NCI-H69 (cell line): Measurements from ENCODE around the gene PSMC3.

Experiments
- DNase-seq: peaks from one replicate; lab custom pipeline; 2025; lab: John Stamatoyannopoulos, UW

The PSMC3 gene

DNA sequence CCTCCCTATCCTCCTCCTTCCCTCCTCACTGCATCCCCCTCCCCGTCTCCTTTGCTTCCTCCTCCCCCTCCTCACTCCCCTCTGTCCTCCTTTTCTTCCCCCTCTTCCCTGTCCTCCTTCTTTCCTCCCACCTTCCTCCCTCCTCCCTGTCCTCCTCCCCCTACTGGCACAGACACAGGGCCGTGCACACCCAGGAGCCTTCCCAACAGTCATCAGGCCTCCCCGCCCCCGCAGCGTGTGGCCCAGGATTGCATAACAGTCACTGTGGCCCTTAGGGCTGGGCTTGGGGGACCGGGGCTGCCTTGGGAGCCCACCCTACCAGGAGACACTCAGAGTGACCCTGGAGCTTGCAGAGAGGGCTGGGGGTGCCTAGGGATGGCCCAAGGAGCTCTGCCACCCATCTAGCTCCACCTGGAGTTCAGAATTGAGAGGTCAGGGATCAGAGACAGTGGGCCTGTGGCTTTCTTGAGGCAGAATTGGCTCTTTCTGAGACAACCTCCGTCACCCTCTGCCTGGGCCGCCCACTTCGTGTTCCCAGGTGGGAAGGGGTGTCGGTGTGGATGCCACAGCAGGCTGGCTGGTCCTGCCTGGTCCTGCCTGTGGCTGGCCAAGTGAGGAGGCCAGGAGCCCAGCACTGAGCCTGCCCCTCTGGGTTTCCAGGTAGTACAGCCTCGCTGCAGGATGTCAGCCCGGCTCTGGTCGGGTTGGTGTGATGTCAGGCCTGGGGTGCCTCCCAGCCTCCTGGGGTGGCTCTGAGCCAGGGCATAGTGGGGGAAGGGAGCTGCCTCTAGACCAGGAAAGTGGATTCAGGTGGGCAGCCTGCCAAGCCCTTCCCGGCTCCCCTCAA is 49.5 kb downstream of the PSMC3 start:
- no peak for DNase-seq

DNA sequence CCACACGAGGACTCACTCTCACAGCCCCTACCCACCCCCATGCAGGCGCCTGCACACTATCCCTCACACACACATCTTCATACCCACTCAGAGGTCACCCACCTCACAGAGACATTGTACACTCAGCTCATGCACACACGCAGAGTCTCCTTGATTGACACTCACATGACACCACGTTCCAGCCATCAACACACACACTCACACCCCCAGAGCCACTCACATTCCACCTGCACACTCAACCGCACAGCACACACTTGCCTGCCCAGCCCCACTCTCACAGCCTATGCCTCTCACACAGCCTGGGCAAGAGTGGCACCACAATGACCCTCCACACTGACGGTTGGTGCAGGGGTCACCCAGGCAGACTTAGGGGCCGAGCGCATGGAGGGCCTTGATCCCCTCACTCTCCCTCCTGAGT is 50.1 kb downstream of the PSMC3 start:
- no peak for DNase-seq

DNA sequence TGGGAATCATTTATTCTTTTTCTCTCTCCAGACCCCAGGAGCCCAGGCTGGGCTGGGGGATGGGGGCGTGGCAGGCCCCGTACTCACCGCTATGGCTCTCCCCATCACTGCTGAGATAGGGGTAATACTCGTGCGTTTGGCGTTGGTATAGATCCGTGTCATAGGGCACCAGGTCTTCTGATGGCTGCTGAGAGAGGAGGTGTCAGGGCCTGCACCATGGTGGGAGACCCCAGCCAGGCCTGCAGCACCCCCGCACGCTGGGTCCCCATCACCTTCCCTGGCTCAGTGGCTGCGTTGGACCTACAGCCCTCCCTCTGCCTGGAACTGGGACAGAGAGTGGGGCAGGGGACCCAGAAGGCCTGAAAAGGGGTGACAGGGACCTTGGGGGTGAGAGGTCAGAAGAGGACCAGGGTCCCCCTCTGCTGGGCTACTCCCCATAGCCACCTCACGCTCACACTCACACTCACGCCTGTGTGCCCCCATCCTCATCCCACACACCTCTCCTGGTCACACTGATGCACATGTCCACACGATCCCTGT is 50.6 kb downstream of the PSMC3 start:
- no peak for DNase-seq

DNA sequence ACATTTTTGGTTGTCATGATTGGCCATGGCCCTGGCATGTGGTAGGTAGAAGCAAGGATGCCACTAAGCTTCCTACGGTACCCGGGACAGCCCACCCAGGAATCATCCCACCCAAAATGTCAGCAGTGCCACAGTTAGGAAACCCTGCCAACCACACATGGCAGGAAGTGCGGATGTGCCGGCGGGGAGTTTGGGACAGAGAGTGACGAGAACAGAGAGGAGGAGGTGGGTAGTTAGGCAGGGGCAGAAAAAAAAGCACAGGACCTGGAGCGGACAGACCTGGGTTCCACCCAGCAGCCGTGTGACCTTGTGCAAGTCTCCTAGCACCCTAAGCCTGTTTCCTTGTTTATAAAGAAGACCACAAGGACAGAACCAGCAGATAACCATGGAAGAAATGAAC is 51.2 kb downstream of the PSMC3 start:
- no peak for DNase-seq

DNA sequence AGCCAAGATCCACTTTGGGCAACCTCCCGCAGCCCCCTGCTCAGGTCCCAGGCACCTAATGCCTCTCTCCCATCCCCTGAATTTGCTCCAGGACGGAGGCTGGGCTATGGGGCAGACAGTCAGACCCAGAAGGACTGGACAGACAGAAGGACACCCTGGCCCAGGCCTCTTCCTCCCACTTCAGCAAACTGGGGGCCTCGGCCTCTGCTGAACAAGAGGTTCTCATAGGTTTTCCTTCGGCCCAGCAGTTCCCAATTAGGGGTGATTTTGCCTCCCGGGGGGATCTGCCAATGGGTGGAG is 51.6 kb downstream of the PSMC3 start:
- no peak for DNase-seq

DNA sequence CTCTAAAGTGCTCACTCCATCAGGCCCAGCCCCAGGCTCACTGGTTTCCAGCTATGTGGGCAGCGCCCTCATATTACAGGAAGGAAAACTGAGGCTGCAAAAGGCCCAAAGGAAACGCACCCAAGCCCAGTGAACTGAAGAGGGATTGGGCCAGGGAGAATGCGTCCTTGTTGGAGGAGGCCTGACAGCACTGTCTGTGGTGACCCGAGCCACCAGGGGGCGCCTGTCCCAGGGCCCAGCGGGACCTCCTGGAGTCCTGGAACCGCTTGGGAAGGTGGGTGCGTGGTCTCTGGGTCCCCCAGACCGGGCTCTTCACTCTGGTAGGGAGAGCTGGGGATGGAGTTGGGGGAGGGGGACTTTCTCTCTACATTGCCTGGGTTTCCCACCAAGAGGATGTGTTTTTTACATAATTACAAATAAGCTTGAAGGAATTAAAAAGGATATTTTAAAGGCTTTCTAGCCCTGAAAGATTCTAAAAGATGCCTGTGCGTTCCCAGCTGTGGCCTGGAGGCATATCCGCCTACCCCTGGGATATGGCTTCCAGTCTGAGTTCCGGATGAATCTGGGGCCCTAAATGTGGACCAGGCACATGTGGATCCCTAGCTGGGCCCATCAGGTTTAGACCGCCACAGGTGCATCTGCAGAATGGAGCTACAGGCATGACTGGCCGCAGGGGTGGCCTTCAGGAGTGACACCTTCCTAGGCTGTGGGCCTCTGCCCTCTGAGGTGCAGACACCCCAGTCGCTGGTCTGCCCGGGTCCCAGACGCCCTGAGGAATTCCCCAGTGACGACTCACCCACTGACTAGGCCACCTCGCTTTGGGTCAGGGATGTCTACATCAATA is 52.1 kb downstream of the PSMC3 start:
- peak; percentile 81 for DNase-seq

DNA sequence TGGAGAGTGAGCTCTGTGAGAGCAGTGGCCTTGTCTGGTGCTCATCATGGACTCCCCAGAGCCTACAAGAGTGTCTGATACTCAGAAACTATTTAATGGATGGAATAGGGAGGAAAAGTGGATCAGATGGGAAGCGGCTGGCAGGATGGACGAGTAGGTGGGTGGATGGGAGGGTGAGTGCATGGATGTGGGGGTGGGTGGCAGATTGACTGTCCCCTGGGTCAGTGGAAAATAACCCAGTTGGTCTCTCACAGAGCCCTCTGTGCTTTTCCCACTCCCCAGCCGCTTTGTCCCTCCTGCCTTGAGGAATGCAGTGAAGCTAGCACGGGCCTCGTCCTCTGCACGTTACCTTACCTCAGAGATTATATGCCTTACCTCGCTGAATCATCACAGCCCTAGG is 53.8 kb downstream of the PSMC3 start:
- no peak for DNase-seq

DNA sequence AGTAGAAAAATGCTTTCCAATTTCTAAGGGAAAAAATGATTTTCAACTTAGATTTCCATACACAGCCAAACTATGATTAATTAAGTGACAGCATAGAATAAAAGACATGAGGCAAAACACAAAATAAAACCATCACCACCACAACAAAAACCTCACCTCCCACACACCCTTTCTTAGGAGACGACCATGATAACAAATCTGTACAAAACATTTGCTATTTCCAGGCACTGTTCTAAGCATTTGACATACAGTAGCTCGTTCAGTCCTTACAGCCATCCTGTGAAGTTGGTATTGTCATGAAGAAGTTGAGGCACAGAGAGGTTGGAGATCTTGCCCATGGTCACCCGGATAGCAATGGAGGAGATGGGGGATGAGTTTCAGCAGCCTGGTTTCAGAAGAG is 56.6 kb downstream of the PSMC3 start:
- DNase-seq, result no peak
